OCI-LY3 (cell line): ENCODE data around the gene CCL20.

Experiments used
- H2AFZ ChIP-seq: fragments of 200-600, 300-600 bp; shearing (Covaris generic); 2 replicates; pipeline ENCODE4 v1.6.0; 2014; ENCODE audit warnings: antibody characterized with exemption, low read depth, low read length
- H3K27ac ChIP-seq: fragments of 200-600, 300-600 bp; sonication (generic); 2 replicates; pipeline ENCODE4 v1.5.1; 2014; ENCODE audit warnings: mild to moderate bottlenecking, low read length, moderate library complexity, mixed read lengths
- H3K27me3 ChIP-seq: fragments of 200-600, 300-600 bp; sonication (generic); 2 replicates; pipeline ENCODE4 v1.6.1; 2014; ENCODE audit warnings: low read depth, low read length, mixed read lengths
- H3K36me3 ChIP-seq: fragments of 200-600, 300-600 bp; sonication (generic); replicated peaks from 2 replicates; pipeline ENCODE3; 2014; ENCODE audit warnings: low read depth, low read length, mixed read lengths
- H3K4me1 ChIP-seq: fragments of 300-600, 200-600 bp; sonication (generic); 2 replicates; pipeline ENCODE4 v1.6.1; 2014; ENCODE audit warnings: low read length, mixed read lengths
- H3K4me2 ChIP-seq: fragments of 200-600, 300-600 bp; sonication (generic); 2 replicates; pipeline ENCODE4 v1.6.1; 2014; ENCODE audit warnings: low read length, mixed read lengths
- H3K4me3 ChIP-seq: fragments of 300-600, 200-600 bp; sonication (generic); 2 replicates; pipeline ENCODE4 v1.5.1; 2014; ENCODE audit warnings: antibody characterized with exemption, mild to moderate bottlenecking, low read length, moderate library complexity
- H3K79me2 ChIP-seq: fragments of 300-600, 200-600 bp; shearing (Covaris generic); 2 replicates; pipeline ENCODE4 v1.6.1; 2014; ENCODE audit warnings: mild to moderate bottlenecking, low read length, mixed read lengths
- H3K9ac ChIP-seq: fragments of 300-600, 200-600 bp; shearing (Covaris generic); 2 replicates; pipeline ENCODE4 v1.6.0; 2014; ENCODE audit warnings: mild to moderate bottlenecking, low read length, moderate library complexity
- H3K9me3 ChIP-seq: fragments of 200-600, 300-600 bp; shearing (Covaris generic); 2 replicates; pipeline ENCODE4 v1.6.1; 2014; ENCODE audit warnings: low read length, mixed read lengths; ENCODE audit not compliant: insufficient read depth
- H4K20me1 ChIP-seq: fragments of 200-600, 300-600 bp; sonication (generic); 2 replicates; pipeline ENCODE4 v1.6.1; 2016; ENCODE audit warnings: low read length, mixed read lengths; ENCODE audit not compliant: insufficient read depth
- CTCF ChIP-seq: fragments of 200-600, 300-600 bp; sonication (generic); IDR thresholded peaks from 2 replicates; pipeline ENCODE4 v1.5.1; 2014; ENCODE audit warnings: antibody characterized with exemption, low read length, low read depth
- EZH2phosphoT487 ChIP-seq: fragments of 200-600 bp; shearing (Covaris generic); IDR thresholded peaks from 2 replicates; pipeline ENCODE4 v1.6.1; 2018; ENCODE audit warnings: antibody characterized with exemption, mixed run types, low read depth

The CCL20 gene

GRCh38 chr2:227805578-227805977 lies 8.1 kb upstream of the CCL20 start:
- no peaks in the 10 kb centered on the region for H3K27me3 ChIP-seq
- no peaks in the 10 kb centered on the region for H3K4me1 ChIP-seq
- no peaks in the 10 kb centered on the region for H3K9me3 ChIP-seq
- no peak overlapping the region for H3K4me3 ChIP-seq
- H3K27ac ChIP-seq, result no peak overlapping the region
- no peaks in the 10 kb centered on the region for H4K20me1 ChIP-seq
- no peaks in the 10 kb centered on the region for H3K36me3 ChIP-seq
- no peak overlapping the region for H3K9ac ChIP-seq
- H3K79me2 ChIP-seq, result no peaks in the 10 kb centered on the region
- H2AFZ ChIP-seq, result no peak overlapping the region
- TF ChIP-seq EZH2phosphoT487, result no peak
- TF ChIP-seq CTCF, result no peak
- no peak overlapping the region for H3K4me2 ChIP-seq

DNA sequence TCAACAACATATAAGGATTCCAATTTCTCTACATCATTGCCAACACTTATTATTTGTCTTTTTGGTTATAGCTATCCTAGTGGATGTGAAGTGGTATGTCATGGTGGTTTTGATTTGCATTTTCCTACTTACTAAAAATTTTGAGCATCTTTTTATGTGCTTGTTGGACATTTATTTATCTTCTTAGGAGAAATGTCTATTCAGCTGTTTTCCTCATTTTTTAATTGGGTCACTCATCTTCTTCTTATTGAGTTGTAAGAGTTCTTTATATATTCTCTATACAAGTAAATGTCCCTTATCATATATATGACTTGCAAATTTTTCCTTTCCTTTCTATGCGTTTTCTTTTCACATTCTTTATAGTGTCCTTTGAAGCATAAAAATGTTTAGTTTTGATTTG lies 4.7 kb upstream of the CCL20 start:
- Histone ChIP-seq H3K9me3 (no peaks in the 10 kb centered on the region), H3K36me3 (no peaks in the 10 kb centered on the region), H3K79me2 (no peaks in the 10 kb centered on the region), H3K4me1 (no peaks in the 10 kb centered on the region), H4K20me1 (no peaks in the 10 kb centered on the region), H3K27me3 (no peaks in the 10 kb centered on the region), H3K4me2 (no peak overlapping the region), H3K27ac (no peak overlapping the region), H3K9ac (no peak overlapping the region), H3K4me3 (no peak overlapping the region), H2AFZ (no peak overlapping the region)
- TF ChIP-seq CTCF (no peak), EZH2phosphoT487 (no peak)

DNA sequence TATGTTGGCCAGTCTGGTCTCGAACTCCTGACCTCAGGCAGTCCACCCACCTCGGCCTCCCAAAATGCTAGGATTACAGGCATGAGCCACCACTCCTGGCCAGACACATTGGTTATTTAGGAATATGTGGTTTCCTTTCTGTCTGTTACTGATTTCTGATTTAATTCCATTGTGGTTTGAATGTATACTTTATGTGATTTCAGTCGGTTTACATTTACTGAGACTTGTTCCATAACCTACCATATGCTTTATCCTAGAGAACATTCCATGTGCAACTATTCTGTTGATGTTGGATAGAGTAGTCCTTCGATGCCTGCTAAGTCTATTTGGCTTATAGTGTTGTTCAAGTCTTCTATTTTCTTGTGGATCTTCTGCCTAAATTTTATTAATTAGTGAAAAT lies 1.6 kb upstream of the CCL20 start:
- H2AFZ ChIP-seq, result no peak overlapping the region
- H3K9me3 ChIP-seq, result no peaks in the 10 kb centered on the region
- H3K4me3 ChIP-seq, result no peak overlapping the region
- H3K27me3 ChIP-seq, result no peaks in the 10 kb centered on the region
- H3K4me2 ChIP-seq, result no peak overlapping the region
- H4K20me1 ChIP-seq, result no peaks in the 10 kb centered on the region
- no peaks in the 10 kb centered on the region for H3K4me1 ChIP-seq
- no peak overlapping the region for H3K9ac ChIP-seq
- no peak overlapping the region for H3K27ac ChIP-seq
- TF ChIP-seq CTCF, result no peak
- TF ChIP-seq EZH2phosphoT487, result no peak
- no peaks in the 10 kb centered on the region for H3K79me2 ChIP-seq
- no peaks in the 10 kb centered on the region for H3K36me3 ChIP-seq

- no peak overlapping the region for H3K4me3 ChIP-seq
- H3K4me1 ChIP-seq, result no peaks in the 10 kb centered on the region
- no peak overlapping the region for H3K4me2 ChIP-seq
- no peaks in the 10 kb centered on the region for H3K9me3 ChIP-seq
- TF ChIP-seq EZH2phosphoT487 (no peak), CTCF (no peak)
- no peaks in the 10 kb centered on the region for H3K27me3 ChIP-seq
- H3K79me2 ChIP-seq, result no peaks in the 10 kb centered on the region
- no peak overlapping the region for H3K27ac ChIP-seq
- no peaks in the 10 kb centered on the region for H4K20me1 ChIP-seq
- no peaks in the 10 kb centered on the region for H3K36me3 ChIP-seq
- H2AFZ ChIP-seq, result no peak overlapping the region
- no peak overlapping the region for H3K9ac ChIP-seq
Observed at GRCh38 chr2:227813229-227813561, 447 bp upstream of the CCL20 start.
